B cell (primary cell): ENCODE measurements around the gene LDHD. TPM values are rescaled to one million over a fixed set of nuclear protein-coding genes. Genes with fewer than 3 reads are reported as not detected.
A peak's percentile ranks its signal among the peaks of the same experiment; 100 is the strongest.

Experiments
- ATAC-seq: fragments of 200-7000 bp; cut with Tn5 transposase; one replicate; pipeline ENCODE4 v1.10.0; 2021; ENCODE audit warnings: low read depth, mild to moderate bottlenecking, moderate number of reproducible peaks, moderate library complexity
- CTCF ChIA-PET: fragments of 350-600 bp; sonication (Branson Sonifier 250); formaldehyde crosslinking; loops from one replicate; lab custom pipeline; 2021; ENCODE audit warnings: antibody characterized with exemption, inconsistent platforms; lab: Charles Lee
- POLR2A ChIA-PET: fragments of 350-600 bp; sonication (Branson Sonifier 250); formaldehyde crosslinking; loops from one replicate; lab custom pipeline; 2021; ENCODE audit warnings: antibody characterized with exemption; lab: Charles Lee
- DNase-seq: peaks from one replicate; pipeline ENCODE4 v3.0.0; 2013
- H2AFZ ChIP-seq: 2 replicates; pipeline ENCODE4 v1.6.1; 2012; ENCODE audit warnings: mild to moderate bottlenecking, low read depth, low read length; ENCODE audit not compliant: insufficient read depth, poor library complexity, severe bottlenecking
- H3K27ac ChIP-seq, 2 donors: 1 replicate in 1 of 2; 2 replicates in 1 of 2; pipeline ENCODE4 v1.5.1; 2012 to 2013; ENCODE audit warnings: low read length in 2 of 2, mild to moderate bottlenecking in 2 of 2, moderate library complexity in 1 of 2
- H3K27me3 ChIP-seq, 4 experiments: fragments of 200-600 bp in 1 of 4; sonication (generic) in 1 of 4; replicated peaks in 1 of 4; 1 replicate in 2 of 4; 2 replicates in 2 of 4; pipeline versions ENCODE4 v1.6.1 to v1.7.0; 2013 to 2016; ENCODE audit warnings: low read length in 3 of 4, mild to moderate bottlenecking in 2 of 4, mixed read lengths in 1 of 4, moderate library complexity in 1 of 4; ENCODE audit not compliant: insufficient read depth in 4 of 4, control insufficient read depth in 3 of 4; ENCODE audit errors: control extremely low read depth in 1 of 4
- H3K36me3 ChIP-seq, 2 experiments: replicated peaks in 1 of 2; 1 replicate in 1 of 2; 2 replicates in 1 of 2; pipeline versions ENCODE4 v1.6.1 to v1.7.1; 2013; ENCODE audit warnings: low read length in 1 of 2; ENCODE audit not compliant: insufficient read depth in 2 of 2, control insufficient read depth in 1 of 2; ENCODE audit errors: control extremely low read depth in 1 of 2, extremely low read depth in 1 of 2
- H3K4me1 ChIP-seq, 2 donors: fragments of 200-600 bp in 1 of 2; sonication (generic) in 1 of 2; 1 replicate in 1 of 2; 2 replicates in 1 of 2; pipeline versions ENCODE4 v1.5.1 to v1.6.1; 2013 to 2017; ENCODE audit warnings: low read length in 2 of 2; ENCODE audit not compliant: control insufficient read depth in 2 of 2, insufficient read depth in 2 of 2
- H3K4me2 ChIP-seq: replicated peaks from 2 replicates; pipeline ENCODE3; 2012; ENCODE audit warnings: mild to moderate bottlenecking, low read depth, low read length; ENCODE audit not compliant: poor library complexity, severe bottlenecking
- H3K4me3 ChIP-seq, 5 experiments: fragments of 200-600 bp in 1 of 5; sonication (generic) in 1 of 5; 1 replicate in 3 of 5; 2 replicates in 2 of 5; pipeline versions ENCODE4 v1.5.1 to v1.7.0; 2011 to 2016; ENCODE audit warnings: low read length in 4 of 5, mild to moderate bottlenecking in 4 of 5, low read depth in 2 of 5, control low read depth in 1 of 5, moderate library complexity in 1 of 5; ENCODE audit not compliant: insufficient read depth in 1 of 5; ENCODE audit errors: control extremely low read depth in 1 of 5, extremely low read depth in 1 of 5
- H3K79me2 ChIP-seq: fragments of 200-600 bp; sonication (generic); one replicate; pipeline ENCODE4 v1.6.0; 2016; ENCODE audit warnings: low read length; ENCODE audit not compliant: control insufficient read depth, insufficient read depth
- H3K9ac ChIP-seq: fragments of 200-600 bp; sonication (generic); 2 replicates; pipeline ENCODE4 v1.6.1; 2017; ENCODE audit warnings: mild to moderate bottlenecking, low read length, moderate library complexity
- H3K9me3 ChIP-seq, 3 donors: one replicate each; pipeline versions ENCODE4 v1.6.1 to v1.7.1; 2013; ENCODE audit warnings: low read length in 2 of 3; ENCODE audit not compliant: control insufficient read depth in 2 of 3, insufficient read depth in 1 of 3; ENCODE audit errors: control extremely low read depth in 1 of 3
- H4K20me1 ChIP-seq: 2 replicates; pipeline ENCODE4 v1.6.0; 2012; ENCODE audit warnings: mild to moderate bottlenecking, low read length; ENCODE audit not compliant: insufficient read depth, control insufficient read depth, poor library complexity, severe bottlenecking
- H3K27ac Mint-ChIP-seq: one replicate; pipeline ENCODE4 v1.8.0; 2021; ENCODE audit warnings: mixed read lengths
- H3K27me3 Mint-ChIP-seq: one replicate; pipeline ENCODE4 v1.8.0; 2021; ENCODE audit warnings: mixed read lengths
- H3K4me1 Mint-ChIP-seq: one replicate; pipeline ENCODE4 v1.8.0; 2021; ENCODE audit warnings: mixed read lengths
- H3K4me3 Mint-ChIP-seq: one replicate; pipeline ENCODE4 v1.8.0; 2021; ENCODE audit warnings: mixed read lengths
- H3K9me3 Mint-ChIP-seq: one replicate; pipeline ENCODE4 v1.8.0; 2022; ENCODE audit warnings: mixed read lengths; ENCODE audit not compliant: insufficient read depth
- EZH2 ChIP-seq: IDR thresholded peaks from 2 replicates; pipeline ENCODE4 v1.6.1; 2012; ENCODE audit warnings: borderline replicate concordance, low read depth, mild to moderate bottlenecking, moderate library complexity, low read length; ENCODE audit not compliant: insufficient read depth, poor library complexity, severe bottlenecking
- WGBS: methylation state at CpG from one replicate; pipeline ENCODE4 v1.1.5; 2013; ENCODE audit warnings: missing lambda C conversion rate; ENCODE audit not compliant: insufficient coverage; 5-methylcytosine and 5-hydroxymethylcytosine counted together
- intact Hi-C: fragments of 100-400 bp; cut with micrococcal nuclease; formaldehyde crosslinking; loops from one replicate; pipeline ENCODE4 v1.10.0; 2022
- polyA plus RNA-seq: library from polyadenylated mRNA; depleted of rRNA; stranded (reverse); fragments of >200 nt; gene quantifications from 2 replicates; pipeline ENCODE4 v1.2.3, GENCODE V29; 2012
- total RNA-seq, 2 donors: library from RNA; stranded (reverse); fragments of 120-200 nt in 1 of 2; gene quantifications; 1 replicate in 1 of 2; 2 replicates in 1 of 2; pipeline versions ENCODE4 v1.2.3 to v1.2.4, GENCODE V29; 2013 to 2022
- TF ChIP-seq, protein P1 (sequence below): fragments of 200-600 bp; IDR thresholded peaks from one replicate; pipeline ENCODE4 v1.8.0; 2022; ENCODE audit warnings: antibody characterized with exemption, mild to moderate bottlenecking

The LDHD gene
- total and polyA plus RNA-seq, 2 donors (not counting 1 experiment from before 2014, with no cell fraction given): 0.19 TPM; not detected in 1

DNA sequence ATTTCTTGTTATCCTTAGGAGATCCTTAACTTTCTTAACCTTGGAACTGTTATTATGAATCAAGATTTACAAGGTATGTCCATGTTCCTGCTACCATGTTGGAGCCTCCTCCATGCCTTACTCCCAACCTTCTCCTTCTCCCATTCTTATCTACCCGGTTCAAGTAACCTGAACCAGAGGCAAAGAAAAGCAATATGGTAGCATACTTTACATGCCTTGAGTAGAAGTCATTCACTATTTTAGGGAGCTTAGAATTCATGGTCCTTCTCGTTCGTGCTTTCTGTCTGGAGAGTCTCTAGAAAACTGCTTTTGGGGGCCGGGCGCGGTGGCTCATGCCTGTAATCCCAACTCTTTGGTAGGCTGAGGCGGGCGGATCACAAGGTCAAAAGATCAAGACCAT lies 37.7 kb downstream of the LDHD start:
- Histone ChIP-seq H3K27ac (no peak overlapping the region), H2AFZ (no peak overlapping the region), H3K27me3 (peaks cover 0 to 42% (median 25%) of the 10 kb centered on the region in 4 experiments), H3K9me3 (peaks cover 0 to 2% (median 0%) of the 10 kb centered on the region in 3 donors), H3K36me3 (no peaks in the 10 kb centered on the region), H4K20me1 (peaks cover 4% of the 10 kb centered on the region), H3K9ac (no peak overlapping the region), H3K4me3 (no peak overlapping the region), H3K79me2 (no peaks in the 10 kb centered on the region), H3K4me1 (peaks cover 34 to 42% of the 10 kb centered on the region in 2 donors), H3K4me2 (no peak overlapping the region)
- DNase-seq: no peak
- no peak for TF ChIP-seq EZH2
- TF ChIP-seq, protein P1, sequence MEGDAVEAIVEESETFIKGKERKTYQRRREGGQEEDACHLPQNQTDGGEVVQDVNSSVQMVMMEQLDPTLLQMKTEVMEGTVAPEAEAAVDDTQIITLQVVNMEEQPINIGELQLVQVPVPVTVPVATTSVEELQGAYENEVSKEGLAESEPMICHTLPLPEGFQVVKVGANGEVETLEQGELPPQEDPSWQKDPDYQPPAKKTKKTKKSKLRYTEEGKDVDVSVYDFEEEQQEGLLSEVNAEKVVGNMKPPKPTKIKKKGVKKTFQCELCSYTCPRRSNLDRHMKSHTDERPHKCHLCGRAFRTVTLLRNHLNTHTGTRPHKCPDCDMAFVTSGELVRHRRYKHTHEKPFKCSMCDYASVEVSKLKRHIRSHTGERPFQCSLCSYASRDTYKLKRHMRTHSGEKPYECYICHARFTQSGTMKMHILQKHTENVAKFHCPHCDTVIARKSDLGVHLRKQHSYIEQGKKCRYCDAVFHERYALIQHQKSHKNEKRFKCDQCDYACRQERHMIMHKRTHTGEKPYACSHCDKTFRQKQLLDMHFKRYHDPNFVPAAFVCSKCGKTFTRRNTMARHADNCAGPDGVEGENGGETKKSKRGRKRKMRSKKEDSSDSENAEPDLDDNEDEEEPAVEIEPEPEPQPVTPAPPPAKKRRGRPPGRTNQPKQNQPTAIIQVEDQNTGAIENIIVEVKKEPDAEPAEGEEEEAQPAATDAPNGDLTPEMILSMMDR: no peak
- Mint-ChIP-seq H3K27ac (no peak overlapping the region), H3K9me3 (no peaks in the 10 kb centered on the region), H3K4me3 (no peak overlapping the region), H3K27me3 (peaks cover 44% of the 10 kb centered on the region), H3K4me1 (peaks cover 48% of the 10 kb centered on the region)
- ChIA-PET POLR2A (no interaction called here), CTCF (no interaction called here)
- no peak for ATAC-seq
- intact Hi-C loops: no loop called here
- WGBS: 100% methylated on average over 7 of the region's 8 CpGs

DNA sequence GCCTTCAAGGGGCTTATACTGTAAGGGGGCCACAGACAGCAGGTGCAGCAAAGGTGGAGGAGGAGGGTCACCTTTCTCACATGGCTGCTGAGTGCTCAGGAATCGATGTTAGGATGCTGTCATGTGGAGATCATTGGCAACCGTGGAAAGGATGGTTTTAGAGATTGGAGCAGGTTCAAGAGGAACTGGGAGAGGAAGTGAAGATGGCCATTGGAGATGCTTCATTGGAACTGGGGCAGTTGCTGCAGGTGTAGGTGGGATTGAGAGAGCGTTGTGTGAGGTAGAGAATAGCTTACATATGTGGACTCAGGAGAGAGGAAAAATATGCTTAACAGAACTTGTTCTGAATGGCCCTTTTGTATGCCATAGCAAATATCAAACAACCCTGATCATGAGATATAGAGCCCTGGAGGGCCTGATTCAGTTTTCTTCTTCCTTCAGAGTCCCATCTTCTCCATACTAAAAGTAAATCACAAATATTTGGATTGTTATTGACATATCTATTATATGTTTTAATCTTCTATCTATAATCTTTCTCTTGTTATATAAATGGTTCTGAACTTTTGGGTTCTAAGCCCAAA lies 40.8 kb downstream of the LDHD start:
- Histone ChIP-seq H3K4me2 (peak overlapping the region; percentile 56), H4K20me1 (peaks cover 4% of the 10 kb centered on the region), H3K36me3 (no peaks in the 10 kb centered on the region), H3K9me3 (peaks cover 0 to 10% (median 0%) of the 10 kb centered on the region in 3 donors), H3K9ac (no peak overlapping the region), H3K4me1 (peaks cover 31 to 37% of the 10 kb centered on the region in 2 donors), H3K27ac (no peak overlapping the region), H2AFZ (no peak overlapping the region), H3K79me2 (no peaks in the 10 kb centered on the region), H3K4me3 (peak overlapping the region in 1 of 5 experiments; percentile 38), H3K27me3 (peaks cover 0 to 49% (median 18%) of the 10 kb centered on the region in 4 experiments)
- ATAC-seq: no peak
- H3K27me3 Mint-ChIP-seq: peaks cover 36% of the 10 kb centered on the region
- H3K9me3 Mint-ChIP-seq: no peaks in the 10 kb centered on the region
- intact Hi-C loops: loop anchor here (1.0 kb wide), 1 partner anchor 77 kb away; no protein-coding TSS in a partner anchor
- no peak for TF ChIP-seq EZH2
- TF ChIP-seq, protein P1: no peak
- POLR2A ChIA-PET: no interaction called here
- CTCF ChIA-PET: interaction anchor here (1.3 kb wide), 1 partner anchor 34 kb away, joined by 5 read pairs; no protein-coding TSS in a partner anchor
- H3K27ac Mint-ChIP-seq: no peak overlapping the region
- DNase-seq: no peak
- 0% methylated on average over 2 of the region's 3 CpGs for WGBS
- H3K4me1 Mint-ChIP-seq: peaks cover 39% of the 10 kb centered on the region
- H3K4me3 Mint-ChIP-seq: peak overlapping the region; percentile 20
